Measurements from ENCODE around the gene PCCA. TPM values are rescaled to one million over a fixed set of nuclear protein-coding genes. Genes with fewer than 3 reads are reported as not detected.

PCCA gene
- polyA plus RNA-seq, 1 of the 3 experiments (the other 2 are of a cell fraction): 7.3 TPM

GRCh38 chr13:100561158-100561499 lies 472.2 kb downstream of the PCCA start:
- DNase-seq: no peak
- no peak for TF ChIP-seq POLR2AphosphoS5 (IDR thresholded peaks at IDR 0.05; ENCODE audit: low read depth, low read length)
- no peak for TF ChIP-seq EZH2phosphoT487 (IDR thresholded peaks at IDR 0.05; ENCODE audit: borderline replicate concordance, low read depth)
- no peak for TF ChIP-seq YY1 (IDR thresholded peaks at IDR 0.05; ENCODE audit: low read depth)
- Histone ChIP-seq H3F3A (replicated peaks; ENCODE audit: insufficient read depth) (no peaks in the 10 kb centered on the region), H3K4me3 (ENCODE audit: low read depth in 2 of 2, low read length in 1 of 2) (no peak overlapping the region), H3K27me3 (ENCODE audit: insufficient read depth) (no peaks in the 10 kb centered on the region), H3K9me3 (no peaks in the 10 kb centered on the region), H3K9ac (no peak overlapping the region), H3K9me2 (no peaks in the 10 kb centered on the region), H3K27ac (ENCODE audit: low read depth in 2 of 2, low read length in 1 of 2) (no peak overlapping the region), H2AFZ (ENCODE audit: low read depth) (no peak overlapping the region), H4K20me1 (ENCODE audit: insufficient read depth) (no peaks in the 10 kb centered on the region), H3K4me2 (no peak overlapping the region), H3K4me1 (ENCODE audit: control insufficient read depth in 1 of 2, insufficient read depth in 2 of 2, low read depth in 1 of 2, low read length in 1 of 2) (no peaks in the 10 kb centered on the region; a peak in 1 of 4 replicates), H3K79me2 (ENCODE audit: insufficient read depth) (no peaks in the 10 kb centered on the region), H3K36me3 (replicated peaks in 1 of 2; ENCODE audit: control insufficient read depth in 1 of 2, insufficient read depth in 2 of 2, low read length in 1 of 2) (no peaks in the 10 kb centered on the region)
- ChIA-PET POLR2A (no interaction called here), CTCF (interaction anchor here (1.3 to 2.7 kb wide), 6 partner anchors 10 to 567 kb away, joined by 3 to 10 read pairs (median 4); no protein-coding TSS in a partner anchor)
- 54% methylated on average over 2 of the region's 2 CpGs for WGBS (ENCODE audit: low lambda C conversion rate)

GRCh38 chr13:100561599-100562204 lies 472.8 kb downstream of the PCCA start:
- no peak overlapping the region for H2AFZ ChIP-seq (ENCODE audit: low read depth)
- no peaks in the 10 kb centered on the region; a peak in 1 of 4 replicates for H3K4me1 ChIP-seq (ENCODE audit: control insufficient read depth in 1 of 2, insufficient read depth in 2 of 2, low read depth in 1 of 2, low read length in 1 of 2)
- H3K9ac ChIP-seq: no peak overlapping the region
- H3K4me2 ChIP-seq: no peak overlapping the region
- no peaks in the 10 kb centered on the region for H4K20me1 ChIP-seq (ENCODE audit: insufficient read depth)
- CTCF ChIA-PET: interaction anchor here (1.3 to 2.7 kb wide), 3 partner anchors 9 to 43 kb away, joined by 4 to 10 read pairs (median 4); no protein-coding TSS in a partner anchor
- H3K36me3 ChIP-seq (replicated peaks in 1 of 2; ENCODE audit: control insufficient read depth in 1 of 2, insufficient read depth in 2 of 2, low read length in 1 of 2): no peaks in the 10 kb centered on the region
- H3K9me2 ChIP-seq: no peaks in the 10 kb centered on the region
- no peaks in the 10 kb centered on the region for H3K9me3 ChIP-seq
- H3K27me3 ChIP-seq (ENCODE audit: insufficient read depth): no peaks in the 10 kb centered on the region
- TF ChIP-seq CTCF (IDR thresholded peaks at IDR 0.05) (no peak), FOSL2 (IDR thresholded peaks at IDR 0.05; ENCODE audit: borderline replicate concordance, low read depth) (no peak), RCOR1 (IDR thresholded peaks at IDR 0.05; ENCODE audit: low read length) (no peak), USF1 (IDR thresholded peaks at IDR 0.05; ENCODE audit: borderline replicate concordance, low read depth) (no peak), PBX3 (IDR thresholded peaks at IDR 0.05) (no peak)
- H3K4me3 ChIP-seq (ENCODE audit: low read depth in 2 of 2, low read length in 1 of 2): no peak overlapping the region
- no peaks in the 10 kb centered on the region for H3K79me2 ChIP-seq (ENCODE audit: insufficient read depth)
- H3K27ac ChIP-seq (ENCODE audit: low read depth in 2 of 2, low read length in 1 of 2): no peak overlapping the region
- DNase-seq: no peak
- WGBS (ENCODE audit: low lambda C conversion rate): 72% methylated on average over 6 of the region's 7 CpGs
- H3F3A ChIP-seq (replicated peaks; ENCODE audit: insufficient read depth): no peaks in the 10 kb centered on the region
- POLR2A ChIA-PET: no interaction called here
